Measurements from ENCODE around the gene CHCHD6. TPM values are rescaled to one million over a fixed set of nuclear protein-coding genes. Genes with fewer than 3 reads are reported as not detected.

Gene CHCHD6
- total and polyA plus RNA-seq, 4 donors: 2.0 to 5.1 (median 3.9) TPM

- no peaks in the 10 kb centered on the region for H3K9me3 ChIP-seq (ENCODE audit: control insufficient read depth in 4 of 4, low read length in 3 of 4)
- no peaks in the 10 kb centered on the region for H3K36me3 ChIP-seq (ENCODE audit: control insufficient read depth in 4 of 4, insufficient read depth in 3 of 4, low read depth in 1 of 4, low read length in 3 of 4)
- TF ChIP-seq FOXA2 (IDR thresholded peaks at IDR 0.05): no peak
- H3K27me3 ChIP-seq (ENCODE audit: control insufficient read depth in 4 of 4, insufficient read depth in 4 of 4, low read length in 3 of 4): no peaks in the 10 kb centered on the region
- no peaks in the 10 kb centered on the region for H3K4me1 ChIP-seq (ENCODE audit: control insufficient read depth in 4 of 4, insufficient read depth in 4 of 4, low read length in 3 of 4)
- 90% methylated on average over 7 of the region's 7 CpGs for WGBS
- no peak overlapping the region for H3K9ac ChIP-seq (ENCODE audit: low read depth in 1 of 2, low read length in 2 of 2)
- H3K4me3 ChIP-seq (ENCODE audit: low read depth in 1 of 3, low read length in 3 of 3): no peak overlapping the region
- no peak overlapping the region for H3K27ac ChIP-seq (ENCODE audit: low read depth in 1 of 2, low read length in 2 of 2)
- DNase-seq (ENCODE audit: low spot score): no peak
Observed at GRCh38 chr3:126716057-126716456, 12.0 kb downstream of the CHCHD6 start.

DNA sequence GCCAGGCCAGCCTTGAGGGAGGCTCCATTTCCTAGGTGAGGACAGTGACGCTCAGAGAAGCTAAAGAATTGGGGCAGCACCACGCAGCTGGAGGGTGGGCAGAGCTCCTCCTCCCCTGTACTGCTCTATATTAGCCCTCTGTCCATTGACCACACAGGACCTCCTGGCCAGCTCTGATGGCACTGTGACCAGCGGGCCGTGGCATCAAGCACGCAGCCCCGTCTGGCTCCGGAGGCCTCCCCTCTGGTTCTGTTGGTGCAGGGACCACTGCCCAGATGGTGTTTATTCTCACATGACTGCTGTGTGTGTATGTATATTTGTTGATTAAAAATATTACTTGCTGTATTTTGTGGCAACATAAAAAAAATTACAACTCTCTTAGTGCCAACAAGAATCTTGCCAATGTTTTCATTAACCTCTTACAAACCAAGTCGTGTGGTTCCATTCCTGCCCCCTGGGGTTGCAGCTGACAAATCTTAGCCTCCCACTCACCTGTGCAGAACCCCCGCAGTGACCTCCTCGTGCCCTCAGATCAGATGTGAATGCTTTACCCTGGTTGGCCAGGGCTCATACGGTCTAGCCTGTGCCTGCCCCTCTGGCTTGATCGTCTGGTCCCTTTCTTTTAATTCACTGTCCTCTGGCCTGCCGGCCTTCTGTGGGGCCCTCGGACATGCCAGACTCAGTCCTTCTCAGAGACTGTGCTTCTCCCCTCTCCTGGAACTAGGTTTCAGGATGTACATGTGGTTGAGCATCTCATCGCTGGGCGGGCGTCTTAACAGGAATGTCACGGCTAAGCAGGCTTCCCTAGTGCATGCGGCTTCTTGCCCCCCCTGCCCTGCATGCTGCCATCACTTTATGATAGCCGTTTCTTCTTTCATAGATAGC lies 14.8 kb downstream of the CHCHD6 start:
- Histone ChIP-seq H3K27ac (ENCODE audit: low read depth in 1 of 2, low read length in 2 of 2) (no peak overlapping the region), H3K9me3 (ENCODE audit: control insufficient read depth in 4 of 4, low read length in 3 of 4) (no peaks in the 10 kb centered on the region), H3K4me1 (ENCODE audit: control insufficient read depth in 4 of 4, insufficient read depth in 4 of 4, low read length in 3 of 4) (no peaks in the 10 kb centered on the region), H3K4me3 (ENCODE audit: low read depth in 1 of 3, low read length in 3 of 3) (no peak overlapping the region), H3K36me3 (ENCODE audit: control insufficient read depth in 4 of 4, insufficient read depth in 3 of 4, low read depth in 1 of 4, low read length in 3 of 4) (no peaks in the 10 kb centered on the region), H3K9ac (ENCODE audit: low read depth in 1 of 2, low read length in 2 of 2) (no peak overlapping the region), H3K27me3 (ENCODE audit: control insufficient read depth in 4 of 4, insufficient read depth in 4 of 4, low read length in 3 of 4) (no peaks in the 10 kb centered on the region)
- TF ChIP-seq SP1 (IDR thresholded peaks at IDR 0.05): no peak
- TF ChIP-seq FOXA1 (IDR thresholded peaks at IDR 0.05): no peak
- TF ChIP-seq NR2F2 (IDR thresholded peaks at IDR 0.05): no peak
- no peak for TF ChIP-seq RXRA (IDR thresholded peaks at IDR 0.05)
- TF ChIP-seq HNF4G (IDR thresholded peaks at IDR 0.05): no peak
- TF ChIP-seq TAF1 (conservative IDR thresholded peaks at IDR 0.05): no peak
- no peak for DNase-seq (ENCODE audit: low spot score)
- 92% methylated on average over 20 of the region's 20 CpGs for WGBS

- Histone ChIP-seq H3K4me3 (ENCODE audit: low read depth in 1 of 3, low read length in 3 of 3) (no peak overlapping the region), H3K4me1 (ENCODE audit: control insufficient read depth in 4 of 4, insufficient read depth in 4 of 4, low read length in 3 of 4) (no peaks in the 10 kb centered on the region), H3K9me3 (ENCODE audit: control insufficient read depth in 4 of 4, low read length in 3 of 4) (peaks cover 0 to 4% (median 0%) of the 10 kb centered on the region in 4 donors), H3K36me3 (ENCODE audit: control insufficient read depth in 4 of 4, insufficient read depth in 3 of 4, low read depth in 1 of 4, low read length in 3 of 4) (peaks cover 0 to 3% (median 0%) of the 10 kb centered on the region in 4 donors), H3K27me3 (ENCODE audit: control insufficient read depth in 4 of 4, insufficient read depth in 4 of 4, low read length in 3 of 4) (no peaks in the 10 kb centered on the region), H3K27ac (ENCODE audit: low read depth in 1 of 2, low read length in 2 of 2) (no peak overlapping the region), H3K9ac (ENCODE audit: low read depth in 1 of 2, low read length in 2 of 2) (no peak overlapping the region)
- no peak for DNase-seq (ENCODE audit: low spot score)
- WGBS: 95% methylated on average over 5 of the region's 5 CpGs
- no peak for TF ChIP-seq TAF1 (conservative IDR thresholded peaks at IDR 0.05)
- TF ChIP-seq FOXA2 (IDR thresholded peaks at IDR 0.05): no peak
- TF ChIP-seq HNF4G (IDR thresholded peaks at IDR 0.05): no peak
- TF ChIP-seq EGR1 (IDR thresholded peaks at IDR 0.05; ENCODE audit: low read depth in 2 of 2): no peak
- TF ChIP-seq CTCF (IDR thresholded peaks at IDR 0.05; ENCODE audit: low read depth, low read length, missing input control): no peak
- TF ChIP-seq RXRA (IDR thresholded peaks at IDR 0.05): no peak
- TF ChIP-seq REST (IDR thresholded peaks at IDR 0.05): no peak
- TF ChIP-seq GABPA (IDR thresholded peaks at IDR 0.05 in 1 of 2, conservative IDR thresholded peaks at IDR 0.05 in 1 of 2): no peak
- no peak for TF ChIP-seq JUND (IDR thresholded peaks at IDR 0.05)
- no peak for TF ChIP-seq YY1 (IDR thresholded peaks at IDR 0.05)
- no peak for TF ChIP-seq SP1 (IDR thresholded peaks at IDR 0.05)
- TF ChIP-seq ATF3 (IDR thresholded peaks at IDR 0.05): no peak
- no peak for TF ChIP-seq FOXA1 (IDR thresholded peaks at IDR 0.05)
Observed at GRCh38 chr3:126720596-126720995, 16.6 kb downstream of the CHCHD6 start.

Measured in liver (tissue), 9 donors.